GOT3 (cell line): ENCODE results near the gene PFKFB2.

ENCODE experiments used
- DNase-seq: peaks from one replicate; lab custom pipeline; 2025; ENCODE audit warnings: mixed read lengths; lab: John Stamatoyannopoulos, UW

PFKFB2 gene

DNA sequence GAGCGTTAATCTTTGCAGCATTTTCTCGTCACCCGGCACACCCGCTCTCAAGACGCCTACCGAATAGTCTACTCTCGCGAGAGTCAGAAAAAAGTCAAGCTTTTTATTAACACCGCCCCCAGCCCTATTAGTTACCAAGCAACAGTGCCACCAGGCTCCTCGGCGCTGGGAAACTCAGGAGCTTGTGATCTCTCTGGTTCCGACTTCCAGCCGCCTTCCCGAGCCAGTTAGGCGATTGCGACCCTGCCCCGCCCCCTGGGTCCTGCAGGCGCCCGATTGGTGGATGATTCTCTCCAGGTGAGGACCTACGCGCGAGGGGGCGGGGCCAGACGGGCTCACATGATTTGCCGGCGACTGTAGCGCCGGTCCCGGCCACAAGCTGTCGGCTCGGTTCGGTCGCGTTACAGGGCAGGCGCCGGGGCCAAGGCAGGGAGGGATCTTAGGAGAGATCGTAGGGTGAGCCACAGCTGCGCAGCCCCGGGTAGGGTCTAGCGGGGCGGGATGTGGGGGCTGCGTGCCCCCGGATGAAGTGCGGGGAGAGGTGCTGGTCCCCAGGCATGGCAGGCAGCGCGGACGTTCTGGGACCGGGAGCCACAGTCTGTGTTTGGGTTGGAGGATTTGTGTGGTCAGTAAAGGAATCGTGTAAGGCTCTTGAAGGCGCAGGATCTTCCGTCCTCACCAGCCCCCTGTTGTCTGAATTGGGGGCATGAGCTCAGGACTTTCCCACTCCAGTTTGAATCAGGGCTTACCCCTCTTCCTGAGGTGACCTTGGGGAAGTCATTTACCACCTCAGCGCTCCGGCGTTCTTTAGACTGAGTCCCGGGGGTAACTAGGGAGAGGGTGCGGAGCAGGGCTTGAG lies at the start of gene PFKFB2:
TSS of gene PFKFB2 (plus strand) at position 365 of the 859 bp plus-strand sequence. CDS start 1,443 bp downstream, outside the sequence.
- DNase-seq = peak; percentile 61

- DNase-seq = no peak
Measured at GRCh38 chr1:207004931-207005830, 47.9 kb upstream of the PFKFB2 start.

DNA sequence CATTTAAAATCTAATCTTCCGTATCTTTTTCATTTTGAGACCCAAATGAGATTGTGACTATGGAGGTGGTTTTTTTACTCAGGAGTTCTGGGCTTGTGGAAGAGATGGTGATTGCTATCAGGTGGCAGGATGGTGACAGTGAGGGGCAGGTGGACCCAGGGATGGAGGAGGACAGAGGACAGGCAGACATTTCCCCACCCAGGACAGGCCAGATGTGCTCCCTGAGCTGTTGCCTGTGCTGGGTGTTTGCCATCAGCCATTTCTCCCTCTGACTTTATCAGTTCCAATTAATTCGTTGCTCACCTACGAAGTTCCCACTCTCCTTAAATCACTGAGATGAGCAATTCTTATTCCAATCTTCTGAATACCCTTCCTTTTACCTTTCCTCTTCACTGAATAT lies 47.0 kb upstream of the PFKFB2 start:
- no peak for DNase-seq

- no peak for DNase-seq
Measured at GRCh38 chr1:207006914-207007313, 46.2 kb upstream of the PFKFB2 start.

DNA sequence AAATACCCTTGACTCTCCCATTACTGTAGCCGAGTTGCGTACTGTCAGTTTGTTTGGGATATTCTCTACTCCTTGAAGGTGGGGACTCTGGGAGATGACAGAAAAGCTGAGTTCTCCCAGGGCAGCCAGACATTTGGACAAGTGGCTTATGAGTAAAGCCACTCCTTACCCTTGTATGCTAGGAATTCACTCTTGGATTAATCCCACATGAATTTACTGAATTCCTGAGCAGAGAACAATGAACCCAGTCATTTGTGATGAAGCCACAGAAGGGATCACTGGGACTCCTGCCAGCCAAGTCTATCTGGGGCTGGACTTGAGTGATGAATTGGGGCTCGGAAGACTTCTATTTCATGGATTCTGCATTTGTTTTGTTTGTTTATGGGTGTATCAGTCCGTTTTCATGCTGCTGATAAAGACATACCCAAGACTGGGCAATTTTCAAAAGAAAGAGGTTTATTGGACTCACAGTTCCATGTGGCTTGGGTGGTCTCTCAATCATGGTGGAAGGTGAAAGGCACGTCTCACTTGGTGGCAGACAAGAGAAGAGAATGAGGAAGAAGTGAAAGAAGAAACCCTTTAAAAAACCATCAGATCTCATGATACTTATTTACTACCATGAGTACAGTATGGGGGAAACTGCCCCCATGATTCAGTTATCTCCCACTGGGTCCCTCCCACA lies 45.6 kb upstream of the PFKFB2 start:
- no peak for DNase-seq

- no peak for DNase-seq
Measured at GRCh38 chr1:207009182-207009850, 43.8 kb upstream of the PFKFB2 start.

DNA sequence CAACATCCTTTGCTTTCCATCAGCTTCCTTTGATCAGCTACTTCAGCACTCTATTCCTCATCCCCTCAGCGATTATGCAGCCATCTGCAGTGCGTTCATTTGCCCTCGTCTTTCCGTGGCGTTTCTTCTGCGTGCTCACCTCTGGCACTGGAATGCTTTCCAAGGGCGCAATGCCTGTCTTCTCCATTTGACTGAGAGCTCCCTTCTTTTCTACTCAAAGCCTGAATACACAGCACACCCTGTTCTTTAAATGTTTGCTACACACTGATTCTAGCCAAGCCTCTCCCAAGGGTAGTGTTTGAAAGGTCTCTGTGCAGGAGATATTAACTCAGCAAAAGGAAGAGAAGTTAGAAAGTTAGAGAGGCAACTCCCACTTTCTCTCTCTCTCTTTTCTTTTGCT lies 43.1 kb upstream of the PFKFB2 start:
- no peak for DNase-seq

DNA sequence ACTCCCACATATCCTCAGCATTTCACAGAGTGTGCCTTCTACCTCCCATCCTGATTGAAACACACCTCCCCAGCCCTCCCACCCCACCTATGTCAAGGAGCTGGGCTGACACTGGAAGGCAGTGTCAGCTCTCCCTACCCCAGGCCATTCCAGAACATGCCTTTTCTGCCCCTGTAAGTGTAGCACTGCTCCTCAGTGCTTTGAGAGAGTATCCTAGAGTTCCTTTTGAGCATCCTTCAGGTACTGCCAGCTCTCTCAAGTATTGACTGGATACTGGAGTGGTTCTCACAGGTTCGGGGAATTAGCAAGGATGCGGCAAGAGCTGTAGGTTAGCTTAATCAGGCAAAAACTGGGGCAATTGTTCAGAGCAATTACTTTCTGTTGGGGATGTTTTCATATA lies 42.3 kb upstream of the PFKFB2 start:
- no peak for DNase-seq

DNA sequence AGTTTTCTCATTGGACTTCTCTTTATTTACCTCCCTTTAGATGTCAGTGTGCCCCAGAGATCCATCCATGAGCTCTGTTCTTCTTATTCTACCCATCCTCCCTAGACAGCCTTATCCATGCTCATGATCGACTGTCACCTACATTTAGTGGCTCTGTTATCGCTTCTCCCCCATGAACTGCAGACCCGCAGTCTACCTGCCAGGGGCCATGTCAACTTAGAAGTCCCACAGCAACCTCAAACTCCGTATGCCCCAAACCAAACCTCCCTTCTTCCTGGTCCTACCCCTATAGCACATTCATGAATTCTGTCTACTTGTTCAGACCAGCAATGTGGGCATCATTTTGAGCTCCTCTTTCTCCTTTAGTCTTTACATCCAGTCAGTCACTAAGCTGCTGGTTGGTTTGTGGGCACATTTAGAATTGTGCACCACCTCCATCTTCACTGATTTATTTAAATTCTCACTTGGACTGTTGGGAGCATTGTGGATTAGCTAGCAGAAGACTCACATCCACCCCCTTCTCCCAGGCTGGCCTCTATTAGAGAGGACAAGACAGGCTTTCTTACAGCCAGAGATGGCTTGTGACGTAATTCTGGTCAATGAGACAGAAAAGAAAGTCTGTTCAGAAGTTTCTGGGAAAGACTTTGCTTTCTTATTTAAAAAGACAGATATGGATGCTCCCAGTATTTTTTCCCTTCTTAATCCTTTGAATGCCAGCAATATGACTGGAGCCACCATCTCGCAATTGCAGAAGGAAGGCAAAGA lies 39.6 kb upstream of the PFKFB2 start:
- DNase-seq = no peak

DNA sequence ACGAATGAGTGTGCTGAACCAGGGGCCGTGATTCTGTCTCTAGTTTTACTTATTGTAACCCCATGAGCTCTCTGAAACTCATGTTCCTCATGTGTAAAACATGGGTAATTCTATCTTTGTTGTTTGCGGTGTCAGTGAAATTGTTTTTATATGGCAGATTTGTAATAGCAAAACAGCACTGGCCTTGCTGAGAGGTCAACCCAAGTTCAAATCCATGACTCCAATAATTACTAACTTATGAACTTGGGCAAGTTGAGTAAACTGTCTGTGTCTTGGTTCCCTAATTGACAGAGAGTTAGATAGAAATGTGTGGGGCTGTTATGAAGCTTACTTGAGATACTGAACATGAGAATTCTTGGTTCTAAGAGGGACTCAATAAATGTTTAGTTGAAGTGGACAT lies 38.3 kb upstream of the PFKFB2 start:
- no peak for DNase-seq

- no peak for DNase-seq
Measured at GRCh38 chr1:207015791-207016190, 37.3 kb upstream of the PFKFB2 start.

- DNase-seq = no peak
Measured at GRCh38 chr1:207017615-207018559, 35.2 kb upstream of the PFKFB2 start.

DNA sequence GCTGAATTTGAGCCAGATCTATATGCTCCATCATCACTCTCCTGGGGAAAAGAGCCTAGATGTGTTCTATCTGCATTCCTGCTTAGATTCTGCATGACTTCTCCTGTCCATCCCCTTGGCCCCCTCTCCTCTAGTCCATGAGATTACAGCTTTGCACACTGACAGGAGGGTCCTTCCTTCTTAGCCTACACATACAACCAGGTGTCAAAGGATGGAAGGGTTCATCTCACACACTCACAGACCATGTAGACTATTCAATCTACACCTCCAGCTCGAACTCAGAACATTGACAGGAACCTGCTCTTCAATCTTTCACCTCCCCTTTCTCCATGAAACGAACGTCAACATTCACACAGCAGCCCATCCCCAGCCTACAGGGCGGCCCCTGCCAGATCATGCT lies 34.4 kb upstream of the PFKFB2 start:
- DNase-seq = no peak

DNA sequence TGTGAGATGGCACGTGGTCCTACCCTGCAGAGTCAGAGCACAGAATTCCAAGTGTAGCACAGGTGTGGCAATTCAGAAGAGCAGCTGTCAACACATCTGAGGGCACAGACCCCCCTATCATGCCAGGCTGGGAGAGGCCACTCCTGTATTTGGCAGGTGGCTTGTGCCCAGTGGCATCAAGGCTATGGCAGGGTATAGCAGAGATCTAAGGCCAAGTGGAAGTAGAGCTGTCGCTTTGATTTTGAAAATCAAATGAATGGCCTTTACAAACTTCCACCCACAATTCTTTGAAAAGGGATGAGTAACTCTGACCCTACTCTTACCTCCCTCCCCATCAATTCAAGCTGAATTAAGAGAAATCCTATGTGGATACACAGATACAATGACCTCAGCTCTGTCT lies 33.9 kb upstream of the PFKFB2 start:
- DNase-seq = no peak

DNA sequence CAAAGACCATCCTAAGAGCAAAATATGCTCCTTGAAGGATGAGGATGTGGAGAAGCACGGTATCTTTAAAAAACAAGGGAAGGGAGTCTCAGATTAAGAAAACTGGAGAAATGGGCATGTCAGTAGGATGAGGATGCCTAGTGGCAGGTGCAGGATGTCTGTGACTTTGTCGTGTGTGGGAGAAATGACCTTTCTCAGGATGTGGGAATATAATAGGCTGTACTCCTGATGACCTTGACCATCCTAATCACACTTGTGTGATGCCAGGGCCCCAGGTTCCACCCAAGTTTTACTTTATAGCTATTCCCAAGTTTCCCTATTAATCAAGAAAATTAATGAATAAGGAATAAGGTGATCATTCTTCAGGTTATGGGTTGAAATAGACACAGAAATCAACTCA lies 33.4 kb upstream of the PFKFB2 start:
- DNase-seq = no peak

DNA sequence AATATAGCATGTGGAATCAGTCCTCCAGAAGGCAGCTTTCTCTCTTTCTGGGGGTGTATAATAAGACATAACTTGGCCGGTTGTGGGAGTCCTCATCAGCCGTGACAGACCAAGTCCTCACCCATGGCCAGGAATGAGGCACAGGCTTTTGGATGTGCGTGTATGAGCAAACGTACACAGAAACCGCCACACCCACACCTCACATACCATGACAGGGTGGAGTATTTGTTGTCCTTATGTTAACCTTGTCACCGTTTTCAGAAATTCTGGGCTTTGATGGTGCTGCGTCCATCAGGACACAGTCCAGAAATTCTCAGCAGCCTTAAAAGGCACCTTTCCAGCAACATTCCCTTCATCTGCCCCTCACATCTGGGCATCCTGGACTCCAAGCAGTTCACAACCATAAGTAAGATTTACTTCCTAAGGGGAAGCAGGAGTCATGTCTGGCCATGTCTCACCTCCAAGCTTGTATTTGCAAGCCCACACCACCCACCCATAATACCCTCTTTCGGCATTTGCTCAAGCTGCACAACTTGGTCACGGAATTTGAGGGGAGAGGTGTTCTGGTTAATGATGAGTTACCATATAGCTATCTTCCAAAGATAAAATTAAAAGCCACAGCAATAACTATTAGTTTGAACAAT lies 32.9 kb upstream of the PFKFB2 start:
- DNase-seq = no peak

DNA sequence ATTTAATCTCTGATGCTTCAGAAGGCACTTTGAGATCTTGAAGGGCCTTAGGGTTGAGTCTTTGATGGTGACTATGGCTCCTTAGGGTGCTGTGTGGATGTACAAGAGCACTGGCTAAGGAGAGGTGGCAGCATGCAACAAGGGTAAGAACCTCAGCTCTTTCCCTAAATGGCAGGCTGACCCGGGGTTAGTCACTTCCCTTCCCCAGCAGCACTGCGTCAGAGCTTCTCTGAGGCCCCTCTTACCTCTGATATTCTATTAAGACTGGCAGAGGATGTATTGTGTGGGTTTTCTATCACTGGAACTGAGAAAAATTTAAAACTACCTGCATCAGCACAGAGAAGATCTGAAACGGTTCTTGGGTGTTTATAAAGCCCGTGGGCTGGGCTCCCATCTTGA lies 32.4 kb upstream of the PFKFB2 start:
- DNase-seq = no peak

DNA sequence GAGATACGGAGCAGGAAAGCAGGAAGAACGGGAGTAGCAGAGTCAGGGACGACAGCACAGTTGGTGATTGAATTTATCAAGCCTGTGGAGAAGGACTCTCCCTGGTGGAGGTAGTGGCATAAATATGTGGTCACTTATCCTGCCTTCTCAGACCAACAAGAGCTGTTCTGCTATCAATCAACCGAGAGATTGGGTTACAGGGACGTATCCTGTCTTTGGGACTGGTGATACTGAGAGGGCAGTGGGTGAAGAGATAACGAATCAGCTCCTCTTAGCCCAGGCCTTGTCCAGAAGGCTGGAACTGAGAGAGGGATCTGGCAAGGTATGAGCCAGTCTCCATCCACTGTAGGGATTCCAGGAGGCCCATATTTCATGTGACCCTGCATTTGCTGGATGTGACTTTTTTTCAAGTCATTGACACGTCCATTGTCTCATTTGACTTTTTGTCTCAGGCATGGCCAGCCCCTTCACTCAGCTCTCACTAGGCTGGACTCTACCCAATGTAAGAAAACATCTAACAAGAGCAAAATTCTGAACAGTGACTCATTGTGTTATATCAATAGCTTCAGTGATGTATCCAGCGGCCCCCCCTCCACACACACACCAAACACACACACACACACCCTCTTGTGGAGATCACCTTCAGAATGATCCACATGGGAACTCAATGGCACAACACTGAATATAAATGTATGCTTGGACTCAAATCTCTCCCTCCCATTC lies 31.8 kb upstream of the PFKFB2 start:
- DNase-seq = no peak
